NCI-H146 (cell line): ENCODE measurements around the gene ZNF493.

Experiments used
- DNase-seq: peaks from one replicate; lab custom pipeline; 2025; lab: John Stamatoyannopoulos, UW

The ZNF493 gene

DNA sequence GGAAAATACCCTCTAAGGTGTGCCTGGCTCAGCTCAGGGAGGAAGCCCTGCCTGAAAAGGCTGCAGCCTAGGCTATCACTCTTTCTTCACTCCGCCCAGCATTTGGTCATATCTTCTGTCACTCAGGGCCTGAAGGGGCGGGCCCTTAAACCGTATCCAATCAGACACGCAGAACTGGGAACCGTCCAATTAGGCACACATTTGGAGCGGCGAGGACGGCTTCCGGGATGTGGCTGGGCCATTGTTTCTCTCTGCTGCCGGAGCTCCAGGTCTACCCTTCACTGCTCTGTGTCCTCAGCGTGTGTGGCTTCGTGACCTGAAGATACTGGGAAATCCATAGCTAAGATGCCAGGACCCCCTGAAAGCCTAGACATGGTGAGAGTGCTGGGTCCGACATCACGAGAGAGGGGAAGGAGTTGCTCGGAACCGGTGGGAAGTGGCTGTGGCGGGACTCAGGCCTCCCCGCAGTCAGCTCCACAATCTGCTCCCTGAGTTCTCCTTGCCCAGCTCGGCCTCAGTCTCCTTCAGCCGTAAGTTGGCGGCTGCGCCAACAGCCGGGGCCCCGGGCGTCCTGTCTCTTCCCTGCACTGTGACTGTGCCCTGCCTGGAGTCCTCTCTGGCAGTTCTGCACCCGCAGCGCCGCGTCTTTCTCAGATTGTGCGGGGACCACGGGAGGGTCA, at the start of gene ZNF493:
Gene ZNF493 (plus strand): TSS at position 241 of the 680 bp plus-strand sequence. CDS start 105 bp downstream, at position 346.
- peak; percentile 98 for DNase-seq

- no peak for DNase-seq
Measured at GRCh38 chr19:21352830-21353229, 44.1 kb upstream of the ZNF493 start.

DNA sequence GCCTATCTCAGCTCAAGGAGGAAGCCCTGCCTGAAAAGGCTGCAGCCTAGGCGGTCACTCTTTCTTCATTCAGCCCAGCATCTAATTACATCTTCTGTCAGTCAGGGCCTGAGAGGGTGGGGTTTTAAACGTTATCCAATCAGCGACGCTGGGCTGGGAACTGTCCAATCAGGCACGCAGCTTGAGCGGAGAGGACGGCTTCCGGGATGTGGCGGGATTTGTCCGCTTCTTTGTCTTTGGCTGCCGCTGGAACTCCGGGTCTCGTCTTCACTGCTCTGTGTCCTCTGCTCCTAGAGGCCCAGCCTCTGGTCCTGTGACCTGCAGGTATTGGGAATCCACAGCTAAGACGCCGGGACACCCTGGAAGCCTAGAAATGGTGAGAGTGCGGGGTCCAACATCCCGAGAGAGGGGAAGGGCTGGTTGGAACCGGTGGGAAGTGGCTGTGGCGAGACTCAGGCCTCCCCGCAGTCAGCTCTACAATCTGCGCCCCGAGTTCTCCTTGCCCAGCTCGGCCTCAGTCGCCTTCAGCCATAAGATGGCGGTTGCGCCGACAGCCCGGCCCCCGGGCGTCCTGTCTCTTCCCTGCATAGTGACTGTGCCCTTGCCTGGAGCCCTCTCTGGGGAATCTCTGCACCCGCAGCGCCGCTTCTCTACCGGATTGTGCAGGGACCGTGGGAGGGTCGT, 38.0 kb upstream of the ZNF493 start, which contains the start of gene ZNF738:
Gene ZNF738 (plus strand): TSS at position 233 of the 684 bp plus-strand sequence. CDS start 141 bp downstream, at position 374.
- peak; percentile 99 for DNase-seq

- DNase-seq = no peak
Measured at GRCh38 chr19:21362291-21362690, 34.6 kb upstream of the ZNF493 start.

DNA sequence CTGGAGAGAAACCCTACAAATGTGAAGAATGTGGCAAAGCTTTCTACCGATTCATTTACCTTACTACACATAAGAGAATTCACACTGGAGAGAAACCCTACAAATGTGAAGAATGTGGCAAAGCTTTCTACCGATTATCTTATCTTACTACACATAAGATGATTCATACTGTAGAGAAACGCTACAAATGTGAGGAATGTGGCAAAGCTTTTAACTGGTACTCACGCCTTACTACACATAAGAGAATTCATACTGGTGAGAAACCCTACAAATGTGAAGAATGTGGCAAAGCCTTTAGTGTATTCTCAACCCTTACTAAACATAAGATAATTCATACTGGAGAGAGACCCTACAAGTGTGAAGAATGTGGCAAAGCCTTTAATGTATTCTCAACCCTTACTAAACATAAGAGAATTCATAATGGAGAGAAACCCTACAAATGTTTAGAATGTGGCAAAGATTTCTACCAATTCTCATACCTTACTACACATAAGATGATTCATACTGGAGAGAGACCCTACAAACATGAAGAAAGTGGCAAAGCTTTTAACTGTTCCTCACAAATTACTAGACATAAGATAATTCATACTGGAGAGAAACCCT, 12.9 kb upstream of the ZNF493 start:
- DNase-seq = no peak

GRCh38 chr19:21396121-21396520, 812 bp upstream of the ZNF493 start:
- no peak for DNase-seq

DNA sequence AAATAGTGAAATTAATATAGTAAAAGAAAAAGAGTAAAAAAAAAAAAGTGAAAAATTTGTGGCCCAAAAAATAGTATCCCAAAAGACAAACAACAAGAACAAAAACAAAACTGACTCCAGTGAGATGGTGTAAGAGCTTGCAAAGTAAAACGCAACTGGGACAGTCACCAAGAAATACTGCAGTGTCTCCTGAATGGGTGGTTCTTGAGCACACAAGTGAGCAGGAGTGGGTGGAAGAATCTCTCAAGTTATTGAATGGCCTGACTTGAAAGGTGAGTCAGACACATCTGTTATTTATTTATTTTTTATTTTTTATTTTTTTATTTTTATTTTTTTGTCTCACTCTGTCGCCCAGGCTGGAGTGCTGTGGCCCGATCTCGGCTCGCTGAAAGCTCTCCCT, 1.9 kb downstream of the ZNF493 start:
- DNase-seq = no peak

- no peak for DNase-seq
Measured at GRCh38 chr19:21402303-21402985, 5.5 kb downstream of the ZNF493 start.

GRCh38 chr19:21410166-21410565, 13.2 kb downstream of the ZNF493 start:
- DNase-seq = no peak

DNA sequence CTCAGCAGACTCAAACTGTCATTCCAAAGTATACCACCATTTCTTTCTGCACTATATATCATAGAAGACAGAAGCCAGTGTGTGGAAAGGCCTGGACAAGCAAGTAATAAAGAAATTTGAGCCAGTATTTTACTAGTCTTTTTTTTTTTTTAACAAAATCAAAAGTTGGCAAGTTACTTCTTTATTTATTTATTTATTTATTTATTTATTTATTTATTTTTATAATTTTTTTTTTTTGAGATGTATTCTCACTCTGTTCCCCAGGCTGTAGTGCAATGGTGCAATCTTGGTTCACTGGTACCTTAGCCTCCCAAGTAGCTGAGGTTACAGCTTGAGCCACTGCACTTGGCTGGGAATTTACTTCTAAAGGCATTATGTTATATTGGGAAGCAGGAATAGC, 25.3 kb downstream of the ZNF493 start:
- DNase-seq = no peak

DNA sequence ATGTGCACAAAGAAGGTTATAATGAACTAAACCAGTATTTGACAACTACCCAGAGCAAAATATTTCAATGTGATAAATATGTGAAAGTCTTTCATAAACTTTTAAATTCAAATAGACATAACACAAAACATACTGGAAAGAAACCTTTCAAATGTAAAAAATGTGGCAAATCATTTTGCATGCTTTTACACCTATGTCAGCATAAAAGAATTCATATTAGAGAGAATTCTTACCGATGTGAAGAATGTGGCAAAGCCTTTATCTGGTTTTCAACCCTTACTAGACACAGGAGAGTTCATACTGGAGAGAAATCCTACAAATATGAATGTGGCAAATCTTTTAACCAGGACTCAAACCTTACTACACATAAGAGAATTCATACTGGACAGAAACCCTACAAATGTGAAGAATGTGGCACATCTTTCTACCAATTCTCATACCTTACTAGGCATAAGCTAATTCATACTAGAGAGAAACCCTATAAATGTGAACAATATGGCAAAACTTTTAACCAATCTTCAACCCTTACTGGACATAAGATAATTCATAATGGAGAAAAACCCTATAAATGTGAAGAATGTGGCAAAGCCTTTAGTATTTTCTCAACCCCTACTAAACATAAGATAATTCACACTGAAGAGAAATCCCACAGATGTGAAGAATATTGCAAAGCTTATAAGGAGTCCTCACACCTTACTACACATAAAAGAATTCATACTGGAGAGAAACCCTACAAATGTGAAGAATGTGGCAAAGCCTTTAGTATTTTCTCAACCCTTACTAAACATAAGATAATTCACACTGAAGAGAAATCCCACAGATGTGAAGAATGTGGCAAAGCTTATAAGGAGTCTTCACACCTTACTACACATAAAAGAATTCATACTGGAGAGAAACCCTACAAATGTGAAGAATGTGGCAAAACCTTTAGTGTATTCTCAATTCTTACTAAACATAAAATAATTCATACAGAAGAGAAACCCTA, 26.4 kb downstream of the ZNF493 start:
- DNase-seq = no peak

DNA sequence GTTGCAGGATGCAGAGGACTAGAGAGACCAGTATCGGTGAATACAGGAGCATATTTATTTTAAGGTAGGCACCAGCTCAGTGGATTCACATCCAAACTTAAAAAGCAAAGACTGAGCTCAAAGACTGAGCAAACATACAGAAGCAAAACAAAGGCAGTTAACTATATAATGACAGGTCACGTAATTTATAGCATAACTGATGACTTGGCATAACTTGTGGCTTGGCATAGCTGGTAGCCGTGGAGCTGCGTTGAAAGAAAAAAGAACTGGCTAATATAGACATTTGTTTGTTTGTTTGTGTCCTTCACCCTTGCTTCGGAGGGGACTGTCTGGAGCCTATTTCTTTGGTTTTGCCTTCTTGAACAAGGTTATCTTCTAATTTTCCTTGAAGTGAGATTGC, 33.7 kb downstream of the ZNF493 start:
- peak; percentile 2 for DNase-seq

- no peak for DNase-seq
Measured at GRCh38 chr19:21432590-21432989, 35.7 kb downstream of the ZNF493 start.

GRCh38 chr19:21434516-21434915, 37.6 kb downstream of the ZNF493 start:
- DNase-seq = no peak

GRCh38 chr19:21434967-21435544, 38.1 kb downstream of the ZNF493 start:
- DNase-seq = peak; percentile 36

- no peak for DNase-seq
Measured at GRCh38 chr19:21439201-21439751, 42.3 kb downstream of the ZNF493 start.

GRCh38 chr19:21440321-21440720, 43.4 kb downstream of the ZNF493 start:
- DNase-seq = no peak

DNA sequence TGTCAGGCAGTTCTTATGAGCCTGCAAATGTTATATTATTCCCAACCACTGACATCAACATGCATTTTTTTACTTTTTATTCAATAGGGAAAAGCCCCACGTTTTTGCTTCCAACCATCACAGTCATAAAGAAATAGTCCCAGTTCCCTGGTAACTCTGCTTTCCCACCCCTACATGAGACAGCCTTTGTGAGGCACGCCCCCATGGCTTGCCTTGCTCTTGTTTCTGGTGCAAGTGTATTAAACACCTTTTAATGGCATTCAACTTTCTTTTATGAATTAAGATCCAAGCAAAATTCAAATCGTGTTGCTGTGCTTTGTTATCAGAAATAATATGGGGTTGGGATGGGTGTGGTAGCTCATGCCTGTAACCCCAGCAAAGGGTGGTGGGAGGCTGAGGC, 54.3 kb downstream of the ZNF493 start:
- no peak for DNase-seq

DNA sequence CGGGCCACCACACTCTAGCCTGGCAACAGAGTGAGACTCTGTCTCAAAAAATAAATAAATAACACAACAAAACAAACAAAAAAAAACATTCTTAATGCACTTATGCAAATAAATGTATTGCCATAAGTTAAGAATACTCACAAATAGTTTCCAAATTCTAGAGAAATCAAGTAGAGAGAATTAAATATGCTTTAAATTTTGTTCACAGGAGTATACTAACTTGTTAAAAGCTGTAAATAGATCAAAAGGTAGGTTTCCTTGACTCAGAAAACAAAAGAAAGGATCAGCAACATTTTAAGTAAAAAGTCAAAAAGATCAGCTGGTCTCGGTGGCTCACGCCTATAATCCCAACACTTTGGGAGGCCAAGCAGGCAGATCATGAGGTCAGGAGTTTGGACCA, 58.0 kb downstream of the ZNF493 start:
- DNase-seq = no peak

DNA sequence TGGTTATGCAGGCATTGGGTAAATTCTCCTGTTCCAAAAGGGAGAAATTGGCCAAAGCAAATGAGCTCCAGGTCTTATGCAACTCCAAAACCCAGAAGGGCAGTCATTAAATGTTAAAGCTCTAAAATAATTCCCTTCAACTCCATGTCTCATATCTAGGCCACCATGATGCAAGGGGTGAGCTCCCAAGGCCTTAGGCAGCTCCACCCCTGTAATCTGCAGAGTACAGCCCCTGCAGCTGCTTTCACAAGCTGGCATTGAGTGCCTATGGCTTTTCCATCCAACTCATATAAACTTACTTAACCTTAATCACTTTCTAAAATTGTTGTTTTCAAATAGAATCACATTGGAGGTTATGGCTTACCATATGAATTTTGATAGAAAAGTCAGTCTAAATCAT, 63.8 kb downstream of the ZNF493 start:
- no peak for DNase-seq

- no peak for DNase-seq
Measured at GRCh38 chr19:21462540-21462939, 65.6 kb downstream of the ZNF493 start.
